ENCODE data around the gene YPEL4.

The YPEL4 gene

GRCh38 chr11:57640068-57640800, 9.5 kb downstream of the YPEL4 start:
- TF ChIP-seq CTCF (conservative IDR thresholded peaks at IDR 0.05; ENCODE audit: low read length), result no peak
- no peak for TF ChIP-seq EZH2phosphoT487 (IDR thresholded peaks at IDR 0.05; ENCODE audit: borderline replicate concordance)
- Histone ChIP-seq H3K27me3 (ENCODE audit: insufficient read depth, low read length, poor library complexity, severe bottlenecking) (no peaks in the 10 kb centered on the region), H4K20me1 (ENCODE audit: insufficient read depth, low read length, poor library complexity, severe bottlenecking) (no peaks in the 10 kb centered on the region), H3K79me2 (ENCODE audit: insufficient read depth, low read length) (peaks cover 37% of the 10 kb centered on the region), H3K36me3 (ENCODE audit: insufficient read depth, low read length) (no peaks in the 10 kb centered on the region), H3K4me1 (ENCODE audit: insufficient read depth, low read length, poor library complexity, severe bottlenecking) (peaks cover 56% of the 10 kb centered on the region), H3K9ac (ENCODE audit: low read depth, low read length, poor library complexity, severe bottlenecking) (peak overlapping the region; percentile 91), H2AFZ (ENCODE audit: low read length) (no peak overlapping the region), H3K4me2 (ENCODE audit: low read depth, low read length, poor library complexity, severe bottlenecking) (peak overlapping the region; percentile 98), H3K4me3 (ENCODE audit: low read length, poor library complexity, severe bottlenecking) (peak overlapping the region; percentile 97), H3K9me3 (ENCODE audit: insufficient read depth, low read depth, low read length) (no peaks in the 10 kb centered on the region), H3K9me2 (replicated peaks; ENCODE audit: low read depth, low read length) (no peaks in the 10 kb centered on the region), H3F3A (ENCODE audit: low read depth) (no peaks in the 10 kb centered on the region)

DNA sequence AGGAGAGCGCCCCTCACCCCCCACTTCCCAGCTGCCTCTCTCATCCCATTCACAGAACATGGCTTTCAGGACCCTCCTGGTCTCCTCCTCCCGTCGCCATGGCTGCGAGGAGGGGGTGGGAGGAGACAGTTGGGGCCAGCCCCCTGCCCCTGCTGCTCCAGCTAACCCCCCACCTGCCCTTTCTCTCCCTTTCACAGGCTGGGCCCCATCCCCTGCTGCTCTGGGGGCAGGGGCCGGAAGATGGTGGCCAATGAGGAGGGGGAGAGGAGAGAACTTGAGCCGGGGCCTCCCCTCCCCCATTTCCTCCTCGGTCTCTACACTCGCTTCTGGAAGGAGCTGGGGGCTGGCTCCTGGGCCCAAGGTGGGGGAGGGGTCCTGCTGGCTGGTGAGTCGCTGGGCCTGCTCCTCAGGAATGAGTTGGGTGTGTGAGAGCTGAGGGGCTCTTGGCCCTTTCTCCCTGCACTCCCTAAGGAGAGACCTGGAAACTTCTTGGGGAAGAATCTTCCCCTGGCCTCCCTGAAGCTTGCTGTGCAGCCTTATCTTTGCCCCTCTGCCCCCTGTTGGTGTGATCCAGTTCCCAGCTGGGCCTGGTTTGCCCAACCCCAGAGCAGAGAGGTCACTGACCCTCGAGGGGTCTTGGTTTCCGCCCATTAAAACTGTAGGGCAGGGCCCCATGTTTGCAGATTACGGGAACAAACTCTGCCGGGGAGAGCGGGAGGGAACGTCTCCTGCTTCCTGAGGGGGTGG, 10.2 kb downstream of the YPEL4 start:
- H2AFZ ChIP-seq (ENCODE audit: low read length), result peak overlapping the region; percentile 83; the same call in 1 of the 2 replicates
- peak overlapping the region; percentile 91 for H3K9ac ChIP-seq (ENCODE audit: low read depth, low read length, poor library complexity, severe bottlenecking)
- TF ChIP-seq CTCF (conservative IDR thresholded peaks at IDR 0.05; ENCODE audit: low read length) (peak; percentile 49), EZH2phosphoT487 (IDR thresholded peaks at IDR 0.05; ENCODE audit: borderline replicate concordance) (no peak)

DNA sequence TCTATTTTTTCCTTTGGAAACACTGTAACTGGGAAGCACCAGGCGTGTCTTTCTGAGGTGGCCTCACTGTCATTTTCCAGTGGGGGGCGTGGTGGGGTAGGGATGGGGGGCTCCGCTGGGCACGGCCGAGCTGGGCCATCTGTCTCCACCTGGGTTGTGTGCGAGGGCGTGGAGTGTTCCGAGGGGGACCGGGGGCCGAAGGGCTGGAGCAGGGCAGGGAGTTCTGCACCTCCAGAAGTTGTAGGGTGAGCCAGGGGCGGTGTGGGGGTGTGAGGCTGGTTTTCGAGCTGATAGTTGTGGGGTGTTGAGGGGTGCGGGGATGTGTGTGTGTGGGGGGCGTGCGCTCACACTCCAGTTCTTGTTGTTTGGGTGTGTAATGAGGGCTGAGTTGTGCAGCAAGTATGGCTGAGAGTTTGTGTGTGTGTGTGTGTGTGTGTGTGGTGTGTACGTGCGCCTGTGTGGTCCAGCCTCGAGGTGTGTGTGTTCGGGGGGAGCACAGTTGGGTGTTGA, 10.8 kb downstream of the YPEL4 start:
- Histone ChIP-seq H3K4me3 (ENCODE audit: low read length, poor library complexity, severe bottlenecking) (peak overlapping the region; percentile 97), H3F3A (ENCODE audit: low read depth) (no peaks in the 10 kb centered on the region), H3K36me3 (ENCODE audit: insufficient read depth, low read length) (no peaks in the 10 kb centered on the region), H3K27me3 (ENCODE audit: insufficient read depth, low read length, poor library complexity, severe bottlenecking) (no peaks in the 10 kb centered on the region), H3K4me1 (ENCODE audit: insufficient read depth, low read length, poor library complexity, severe bottlenecking) (peaks cover 49% of the 10 kb centered on the region), H3K79me2 (ENCODE audit: insufficient read depth, low read length) (peaks cover 37% of the 10 kb centered on the region), H3K9me3 (ENCODE audit: insufficient read depth, low read depth, low read length) (no peaks in the 10 kb centered on the region), H3K9ac (ENCODE audit: low read depth, low read length, poor library complexity, severe bottlenecking) (peak overlapping the region; percentile 91), H2AFZ (ENCODE audit: low read length) (peak overlapping the region; percentile 83; the same call in 1 of the 2 replicates), H3K4me2 (ENCODE audit: low read depth, low read length, poor library complexity, severe bottlenecking) (peak overlapping the region; percentile 98), H4K20me1 (ENCODE audit: insufficient read depth, low read length, poor library complexity, severe bottlenecking) (no peaks in the 10 kb centered on the region), H3K9me2 (replicated peaks; ENCODE audit: low read depth, low read length) (no peaks in the 10 kb centered on the region)
- peak; percentile 39 for TF ChIP-seq CTCF (conservative IDR thresholded peaks at IDR 0.05; ENCODE audit: low read length)
- no peak for TF ChIP-seq EZH2phosphoT487 (IDR thresholded peaks at IDR 0.05; ENCODE audit: borderline replicate concordance)

More for the DNA sequence above, 10.2 kb downstream of the YPEL4 start:
- Histone ChIP-seq H3K9me3 (ENCODE audit: insufficient read depth, low read depth, low read length) (no peaks in the 10 kb centered on the region), H3K4me2 (ENCODE audit: low read depth, low read length, poor library complexity, severe bottlenecking) (peak overlapping the region; percentile 98), H3K36me3 (ENCODE audit: insufficient read depth, low read length) (no peaks in the 10 kb centered on the region), H3K4me3 (ENCODE audit: low read length, poor library complexity, severe bottlenecking) (peak overlapping the region; percentile 97), H4K20me1 (ENCODE audit: insufficient read depth, low read length, poor library complexity, severe bottlenecking) (no peaks in the 10 kb centered on the region), H3K4me1 (ENCODE audit: insufficient read depth, low read length, poor library complexity, severe bottlenecking) (peaks cover 51% of the 10 kb centered on the region), H3K9me2 (replicated peaks; ENCODE audit: low read depth, low read length) (no peaks in the 10 kb centered on the region), H3F3A (ENCODE audit: low read depth) (no peaks in the 10 kb centered on the region), H3K79me2 (ENCODE audit: insufficient read depth, low read length) (peaks cover 37% of the 10 kb centered on the region), H3K27me3 (ENCODE audit: insufficient read depth, low read length, poor library complexity, severe bottlenecking) (no peaks in the 10 kb centered on the region)
